OCI-LY1 (cell line): Measurements from ENCODE around the gene KCNJ1.

Experiments used
- EZH2 ChIP-seq: fragments of 200-600 bp; sonication (generic), shearing (Covaris generic); IDR thresholded peaks from 2 replicates; pipeline ENCODE4 v1.8.0; 2017; ENCODE audit warnings: borderline replicate concordance, mixed run types, mild to moderate bottlenecking, antibody characterized with exemption, low read length, moderate library complexity, mixed read lengths
- TF ChIP-seq, protein P1 (sequence below): fragments of 200-600 bp; sonication (generic), shearing (Covaris generic); IDR thresholded peaks from 2 replicates; pipeline ENCODE4 v1.5.1; 2017; ENCODE audit warnings: mild to moderate bottlenecking, antibody characterized with exemption, low read length, moderate library complexity, mixed read lengths

DNA sequence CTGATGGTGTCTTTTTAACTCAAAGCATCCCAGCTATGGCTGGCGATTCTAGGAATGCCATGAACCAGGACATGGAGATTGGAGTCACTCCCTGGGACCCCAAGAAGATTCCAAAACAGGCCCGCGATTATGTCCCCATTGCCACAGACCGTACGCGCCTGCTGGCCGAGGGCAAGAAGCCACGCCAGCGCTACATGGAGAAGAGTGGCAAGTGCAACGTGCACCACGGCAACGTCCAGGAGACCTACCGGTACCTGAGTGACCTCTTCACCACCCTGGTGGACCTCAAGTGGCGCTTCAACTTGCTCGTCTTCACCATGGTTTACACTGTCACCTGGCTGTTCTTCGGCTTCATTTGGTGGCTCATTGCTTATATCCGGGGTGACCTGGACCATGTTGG lies 44.1 kb upstream of the KCNJ1 start:
- TF ChIP-seq, protein P1, sequence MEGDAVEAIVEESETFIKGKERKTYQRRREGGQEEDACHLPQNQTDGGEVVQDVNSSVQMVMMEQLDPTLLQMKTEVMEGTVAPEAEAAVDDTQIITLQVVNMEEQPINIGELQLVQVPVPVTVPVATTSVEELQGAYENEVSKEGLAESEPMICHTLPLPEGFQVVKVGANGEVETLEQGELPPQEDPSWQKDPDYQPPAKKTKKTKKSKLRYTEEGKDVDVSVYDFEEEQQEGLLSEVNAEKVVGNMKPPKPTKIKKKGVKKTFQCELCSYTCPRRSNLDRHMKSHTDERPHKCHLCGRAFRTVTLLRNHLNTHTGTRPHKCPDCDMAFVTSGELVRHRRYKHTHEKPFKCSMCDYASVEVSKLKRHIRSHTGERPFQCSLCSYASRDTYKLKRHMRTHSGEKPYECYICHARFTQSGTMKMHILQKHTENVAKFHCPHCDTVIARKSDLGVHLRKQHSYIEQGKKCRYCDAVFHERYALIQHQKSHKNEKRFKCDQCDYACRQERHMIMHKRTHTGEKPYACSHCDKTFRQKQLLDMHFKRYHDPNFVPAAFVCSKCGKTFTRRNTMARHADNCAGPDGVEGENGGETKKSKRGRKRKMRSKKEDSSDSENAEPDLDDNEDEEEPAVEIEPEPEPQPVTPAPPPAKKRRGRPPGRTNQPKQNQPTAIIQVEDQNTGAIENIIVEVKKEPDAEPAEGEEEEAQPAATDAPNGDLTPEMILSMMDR = no peak
- no peak for TF ChIP-seq EZH2
